GM12878 (cell line): Measurements from ENCODE around the gene SMIM10L1. TPM values are rescaled to one million over a fixed set of nuclear protein-coding genes. Genes with fewer than 3 reads are reported as not detected.

ENCODE experiments used
- ATAC-seq: fragments of 200-7000 bp; cut with Tn5 transposase; 3 replicates; pipeline ENCODE4 v1.9.1; 2020; ENCODE audit warnings: mild to moderate bottlenecking, moderate library complexity
- BruUV-seq: library from RNA; stranded (reverse); fragments of 400-500 nt; replicated peaks from 2 replicates; lab custom pipeline; 2021; lab: Mats Ljungman, UMichigan
- CTCF ChIA-PET: fragments of 300-600 bp; sonication (Branson Sonifier 250); formaldehyde crosslinking; extraction: SDS; loops from one replicate; lab custom pipeline; 2021; ENCODE audit warnings: inconsistent platforms; lab: Yijun Ruan, JAX
- POLR2A ChIA-PET: fragments of 350-600 bp; formaldehyde crosslinking; extraction: SDS; loops from one replicate; lab custom pipeline; 2021; ENCODE audit warnings: inconsistent platforms; lab: Charles Lee
- RAD21 ChIA-PET: fragments of 300-600 bp; sonication (Branson Sonifier 250); formaldehyde crosslinking; loops from one replicate; lab custom pipeline; 2023; ENCODE audit warnings: antibody characterized with exemption; ENCODE audit not compliant: unreplicated experiment; lab: Charles Lee
- SMC1A ChIA-PET: fragments of 300-600 bp; sonication (Branson Sonifier 250); formaldehyde crosslinking; loops from one replicate; lab custom pipeline; 2023; ENCODE audit not compliant: unreplicated experiment, uncharacterized antibody; lab: Charles Lee
- DNase-seq: peaks from one replicate; pipeline ENCODE4 v3.0.0-alpha.2; 2011; ENCODE audit warnings: low read depth, low spot score
- FAIRE-seq: peaks from 3 replicates; lab custom pipeline; 2011; peaks lifted over from hg19 to GRCh38; lab: Jason Lieb, UNC
- H2AFZ ChIP-seq: 2 replicates; pipeline ENCODE4 v1.6.0; 2011; ENCODE audit warnings: low read depth, low read length, control low read depth; ENCODE audit not compliant: control insufficient read depth
- H3K27ac ChIP-seq: 2 replicates; pipeline ENCODE4 v1.5.1; 2011; ENCODE audit warnings: control low read depth; ENCODE audit not compliant: control insufficient read depth, insufficient read depth
- H3K27me3 ChIP-seq, 2 experiments: replicated peaks in 1 of 2; 2 replicates each; pipeline versions ENCODE4 v1.6.0 to v1.6.1; 2011; ENCODE audit warnings: low read length in 1 of 2; ENCODE audit not compliant: control insufficient read depth in 2 of 2, insufficient read depth in 2 of 2
- H3K36me3 ChIP-seq, 2 experiments: 2 replicates each; pipeline ENCODE4 v1.5.1; 2011; ENCODE audit warnings: low read length in 1 of 2; ENCODE audit not compliant: control insufficient read depth in 2 of 2, insufficient read depth in 2 of 2
- H3K4me1 ChIP-seq: 2 replicates; pipeline ENCODE4 v1.6.1; 2011; ENCODE audit warnings: mild to moderate bottlenecking, low read length, moderate library complexity, mixed read lengths; ENCODE audit not compliant: control insufficient read depth, insufficient read depth
- H3K4me2 ChIP-seq: 2 replicates; pipeline ENCODE4 v1.6.0; 2011; ENCODE audit warnings: control low read depth; ENCODE audit not compliant: control insufficient read depth, insufficient read depth
- H3K4me3 ChIP-seq: fragments of 200-600 bp; sonication (generic); 2 replicates; pipeline ENCODE4 v1.5.1; 2016
- H3K79me2 ChIP-seq: 2 replicates; pipeline ENCODE4 v1.6.0; 2011; ENCODE audit warnings: low read length; ENCODE audit not compliant: control insufficient read depth, insufficient read depth
- H3K9ac ChIP-seq: 2 replicates; pipeline ENCODE4 v1.8.0; 2011; ENCODE audit warnings: low read length, control low read depth, mixed read lengths; ENCODE audit not compliant: control insufficient read depth, insufficient read depth
- H3K9me3 ChIP-seq: replicated peaks from 3 replicates; pipeline ENCODE4 v1.5.1; 2011; ENCODE audit warnings: mild to moderate bottlenecking, low read length; ENCODE audit not compliant: control insufficient read depth, insufficient read depth
- H4K20me1 ChIP-seq: 2 replicates; pipeline ENCODE4 v1.6.0; 2011; ENCODE audit not compliant: control insufficient read depth, insufficient read depth
- ATF2 ChIP-seq: IDR thresholded peaks from 2 replicates; pipeline ENCODE4 v1.6.1; 2012; ENCODE audit warnings: low read length, inconsistent platforms
- EP300 ChIP-seq, 2 experiments: fragments of 150-350 bp in 1 of 2; IDR thresholded peaks; 2 replicates each; pipeline ENCODE4 v1.6.1; 2011 to 2012; ENCODE audit warnings: low read depth in 2 of 2, low read length in 2 of 2, borderline replicate concordance in 1 of 2, improper control_type of control experiment in 1 of 2, inconsistent platforms in 1 of 2; ENCODE audit not compliant: control insufficient read depth in 1 of 2
- GATAD2B ChIP-seq: fragments of 450-650 bp; conservative IDR thresholded peaks from 2 replicates; pipeline ENCODE4 v1.6.1; 2017; ENCODE audit warnings: low read depth, mild to moderate bottlenecking, moderate library complexity
- IRF3 ChIP-seq: fragments of 450-650 bp; IDR thresholded peaks from 2 replicates; pipeline ENCODE4 v1.6.1; 2014; ENCODE audit warnings: mild to moderate bottlenecking
- MYB ChIP-seq: fragments of 150-350 bp; IDR thresholded peaks from 2 replicates; pipeline ENCODE4 v1.6.1; 2014; ENCODE audit warnings: mild to moderate bottlenecking, low read depth, low read length, borderline replicate concordance
- NFIC ChIP-seq: IDR thresholded peaks from 2 replicates; pipeline ENCODE4 v1.6.1; 2012; ENCODE audit warnings: low read depth, mild to moderate bottlenecking, inconsistent platforms, low read length, moderate library complexity
- NKRF ChIP-seq: fragments of 450-650 bp; conservative IDR thresholded peaks from 2 replicates; pipeline ENCODE4 v1.6.1; 2017; ENCODE audit warnings: mild to moderate bottlenecking, moderate library complexity
- PML ChIP-seq: IDR thresholded peaks from 2 replicates; pipeline ENCODE4 v1.6.1; 2012; ENCODE audit warnings: low read length, inconsistent platforms
- RELB ChIP-seq: fragments of 450-650 bp; IDR thresholded peaks from 2 replicates; pipeline ENCODE4 v1.6.1; 2017; ENCODE audit warnings: low read depth, mild to moderate bottlenecking, moderate library complexity
- YBX1 ChIP-seq: fragments of 450-650 bp; IDR thresholded peaks from 2 replicates; pipeline ENCODE4 v1.6.1; 2016; ENCODE audit warnings: antibody characterized with exemption
- ZNF217 ChIP-seq: fragments of 450-650 bp; IDR thresholded peaks from 2 replicates; pipeline ENCODE4 v1.6.1; 2017; ENCODE audit warnings: antibody characterized with exemption, mild to moderate bottlenecking
- WGBS: methylation state at CpG from one replicate; pipeline ENCODE4 v1.1.6; 2016; ENCODE audit warnings: low lambda C conversion rate; ENCODE audit not compliant: insufficient replicate concordance, insufficient coverage; ENCODE audit errors: missing lambda C conversion rate; 5-methylcytosine and 5-hydroxymethylcytosine counted together
- in situ Hi-C: fragments of 300-500 bp; cut with MboI; formaldehyde crosslinking; loops from 9 replicates; pipeline ENCODE4 v1.14.3; 2018; ENCODE audit warnings: mixed read lengths
- intact Hi-C: fragments of 100-400 bp; cut with micrococcal nuclease; formaldehyde crosslinking; loops from one replicate; pipeline ENCODE4 v1.14.2; 2022; ENCODE audit not compliant: unreplicated experiment
- polyA plus RNA-seq, 11 experiments: library from polyadenylated mRNA; depleted of rRNA in 4 of 11; unstranded in 6 of 11; stranded (reverse) in 5 of 11; fragments of >200 nt; fragmentation: Nextera tagmentation in 4 of 11; fragmentation: Illumina TruSeq in 1 of 11; extraction: Ambion mirVana in 4 of 11; extraction: Trizol in 1 of 11; gene quantifications; 1 replicate in 1 of 11; 2 replicates in 10 of 11; pipeline versions ENCODE4 v1.2.1 to v1.2.3, GENCODE V29; 2011 to 2016; ENCODE audit warnings: inconsistent platforms in 2 of 11, missing spikeins in 2 of 11, low read depth in 1 of 11
- total RNA-seq, 4 experiments: library from RNA; depleted of rRNA in 3 of 4; stranded (reverse); fragments of >200 nt in 3 of 4; fragmentation: Illumina TruSeq in 1 of 4; extraction: Trizol in 1 of 4; gene quantifications; 2 replicates each; pipeline versions ENCODE4 v1.2.1 to v1.2.3, GENCODE V29; 2013 to 2021

Gene SMIM10L1
- total and polyA plus RNA-seq, 10 of the 15 experiments (the other 5 are each of a cell fraction or from before 2014, with no cell fraction given), result 3.3 to 10.5 (median 7.6) TPM

- Histone ChIP-seq H3K4me2 (no peak overlapping the region), H3K4me3 (no peak overlapping the region), H3K9ac (no peak overlapping the region), H4K20me1 (no peaks in the 10 kb centered on the region), H3K27me3 (no peaks in the 10 kb centered on the region), H3K27ac (no peak overlapping the region), H2AFZ (no peak overlapping the region), H3K9me3 (peaks cover 10% of the 10 kb centered on the region), H3K4me1 (no peaks in the 10 kb centered on the region), H3K36me3 (peaks cover 0 to 2% of the 10 kb centered on the region in 2 experiments; a peak in 2 of 4 replicates), H3K79me2 (peaks cover 8% of the 10 kb centered on the region)
- in situ Hi-C loops (no loop called here), intact Hi-C loops (no loop called here)
- ChIA-PET SMC1A (no interaction called here), CTCF (interaction anchor here (2.0 kb wide), 1 partner anchor 11 kb away, joined by 8 read pairs; no protein-coding TSS in a partner anchor), RAD21 (no interaction called here), POLR2A (interaction anchor here (0.6 kb wide), 1 partner anchor 78 kb away, joined by 3 read pairs; no protein-coding TSS in a partner anchor)
- TF ChIP-seq YBX1 (no peak), NFIC (no peak), MYB (no peak), GATAD2B (no peak), ZNF217 (no peak), ATF2 (no peak), PML (no peak), RELB (no peak), IRF3 (no peak), EP300 (IDR thresholded peaks at IDR 0.05; ENCODE audit: borderline replicate concordance in 1 of 2, control insufficient read depth in 1 of 2, low read depth in 2 of 2, low read length in 2 of 2) (no peak), NKRF (no peak)
- ATAC-seq (no peak), DNase-seq (no peak), FAIRE-seq (no peak)
- WGBS, result 96% methylated on average over 2 of the region's 2 CpGs
- no TSS peak for BruUV-seq
Measured at GRCh38 chr12:11152725-11153124, 18.3 kb upstream of the SMIM10L1 start.
